Stimulated activated CD4-positive, alpha-beta T cell treated with anti-CD3 and anti-CD28 coated beads, Interleukin-4, amount 100 ng/mL, for 1 hour (primary cell): Measurements from ENCODE around the gene ZDHHC3.

Experiments
- DNase-seq: peaks from one replicate; pipeline ENCODE4 v3.0.0-alpha.2; 2020

The ZDHHC3 gene

GRCh38 chr3:44890258-44890657 is 85.7 kb downstream of the ZDHHC3 start:
- no peak for DNase-seq

GRCh38 chr3:44887101-44887500 is 88.9 kb downstream of the ZDHHC3 start:
- DNase-seq: no peak

- no peak for DNase-seq
Measured at GRCh38 chr3:44886561-44886960, 89.4 kb downstream of the ZDHHC3 start.

- DNase-seq: no peak
Measured at GRCh38 chr3:44885618-44886017, 90.4 kb downstream of the ZDHHC3 start.

GRCh38 chr3:44883999-44884431 is 92.0 kb downstream of the ZDHHC3 start:
- no peak for DNase-seq

GRCh38 chr3:44883213-44883955 is 92.6 kb downstream of the ZDHHC3 start:
- no peak for DNase-seq

- DNase-seq: no peak
Measured at GRCh38 chr3:44880284-44880683, 95.7 kb downstream of the ZDHHC3 start.

GRCh38 chr3:44877333-44877732 is 98.6 kb downstream of the ZDHHC3 start:
- no peak for DNase-seq

- no peak for DNase-seq
Measured at GRCh38 chr3:44875596-44875995, 100.4 kb downstream of the ZDHHC3 start.
